Hepatocyte (in vitro differentiated cells): ENCODE measurements around the gene PTPRN2. TPM values are rescaled to one million over a fixed set of nuclear protein-coding genes. Genes with fewer than 3 reads are reported as not detected.
A peak's percentile ranks its signal among the peaks of the same experiment; 100 is the strongest.

Experiments used
- DNase-seq: peaks from one replicate; pipeline ENCODE4 v3.0.0-alpha.2; 2016; ENCODE audit warnings: low spot score
- H2AFZ ChIP-seq: fragments of 200-600 bp; sonication (generic); 2 replicates; pipeline ENCODE4 v1.6.0; 2016; ENCODE audit warnings: antibody characterized with exemption, mild to moderate bottlenecking
- H3K27ac ChIP-seq: fragments of 200-600 bp; sonication (generic); 2 replicates; pipeline ENCODE4 v1.5.1; 2016; ENCODE audit warnings: mild to moderate bottlenecking
- H3K27me3 ChIP-seq: fragments of 200-600 bp; sonication (generic); 2 replicates; pipeline ENCODE4 v1.6.1; 2016
- H3K36me3 ChIP-seq: fragments of 200-600 bp; sonication (generic); replicated peaks from 2 replicates; pipeline ENCODE4 v1.5.1; 2016; ENCODE audit warnings: low read depth; ENCODE audit not compliant: insufficient read depth
- H3K4me1 ChIP-seq: fragments of 200-600 bp; sonication (generic); 2 replicates; pipeline ENCODE4 v1.5.1; 2016; ENCODE audit warnings: mild to moderate bottlenecking, moderate library complexity; ENCODE audit not compliant: insufficient read depth
- H3K4me2 ChIP-seq: fragments of 200-600 bp; sonication (generic); 2 replicates; pipeline ENCODE4 v1.6.0; 2016
- H3K4me3 ChIP-seq: fragments of 200-600 bp; sonication (generic); 2 replicates; pipeline ENCODE4 v1.5.1; 2016; ENCODE audit warnings: mild to moderate bottlenecking
- H3K79me2 ChIP-seq: fragments of 200-600 bp; sonication (generic); 2 replicates; pipeline ENCODE4 v1.6.0; 2017; ENCODE audit warnings: mild to moderate bottlenecking
- H3K9me2 ChIP-seq: fragments of 200-600 bp; sonication (generic); replicated peaks from 2 replicates; pipeline ENCODE4 v1.6.0; 2017; ENCODE audit warnings: mild to moderate bottlenecking; ENCODE audit not compliant: insufficient read depth
- H3K9me3 ChIP-seq: fragments of 200-600 bp; sonication (generic); 2 replicates; pipeline ENCODE4 v1.5.1; 2016; ENCODE audit warnings: low read depth, mild to moderate bottlenecking
- H4K20me1 ChIP-seq: fragments of 200-600 bp; sonication (generic); 2 replicates; pipeline ENCODE4 v1.6.0; 2016; ENCODE audit warnings: mild to moderate bottlenecking; ENCODE audit not compliant: insufficient read depth, poor library complexity, severe bottlenecking
- EZH2 ChIP-seq: fragments of 200-600 bp; sonication (generic); IDR thresholded peaks from 2 replicates; pipeline ENCODE4 v1.6.1; 2016; ENCODE audit warnings: antibody characterized with exemption, mild to moderate bottlenecking, borderline replicate concordance
- EZH2phosphoT487 ChIP-seq: fragments of 200-600 bp; sonication (generic); IDR thresholded peaks from one replicate; pipeline ENCODE4 v1.6.1; 2018; ENCODE audit warnings: antibody characterized with exemption, mild to moderate bottlenecking, low read depth, moderate library complexity; ENCODE audit not compliant: unreplicated experiment, severe bottlenecking
- WGBS: methylation state at CpG from one replicate; pipeline ENCODE4 v1.1.6; 2016; ENCODE audit warnings: low lambda C conversion rate; ENCODE audit errors: missing lambda C conversion rate; 5-methylcytosine and 5-hydroxymethylcytosine counted together
- polyA plus RNA-seq: library from polyadenylated mRNA; unstranded; fragments of >200 nt; fragmentation: Nextera tagmentation; extraction: Ambion mirVana; gene quantifications from 2 replicates; pipeline ENCODE4 v1.2.1, GENCODE V29; 2016
- total RNA-seq: library from RNA; depleted of rRNA; stranded (reverse); fragments of >200 nt; gene quantifications from 2 replicates; pipeline ENCODE4 v1.2.3, GENCODE V29; 2014
- TF ChIP-seq, protein P1 (sequence below): fragments of 200-600 bp; sonication (generic); IDR thresholded peaks from 2 replicates; pipeline ENCODE4 v1.5.1; 2016; ENCODE audit warnings: antibody characterized with exemption, mild to moderate bottlenecking; ENCODE audit not compliant: poor library complexity

The PTPRN2 gene
- total and polyA plus RNA-seq, 2 experiments from 2014 or later: 2.1 to 3.3 TPM

DNA sequence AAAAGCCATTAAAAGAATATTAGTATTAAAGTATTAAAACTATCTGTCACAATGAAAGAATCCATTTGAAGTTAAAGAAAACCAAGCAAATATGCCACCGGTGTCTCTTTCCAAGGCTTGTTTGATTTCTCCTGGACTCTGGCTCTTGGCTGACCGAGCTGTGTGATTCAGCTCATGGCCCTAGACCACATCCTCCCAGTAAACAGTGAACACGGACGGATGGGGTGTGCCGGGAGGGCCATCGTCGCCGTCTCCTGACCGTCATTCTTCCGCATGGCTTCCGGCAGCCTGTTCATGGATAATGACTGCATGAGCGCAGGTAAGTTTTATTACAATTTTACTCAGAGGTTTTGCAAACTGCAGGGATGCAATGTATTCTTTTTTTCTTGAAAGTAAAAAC, 1032.3 kb downstream of the PTPRN2 start:
- Histone ChIP-seq H3K4me3 (no peak overlapping the region), H3K4me1 (no peaks in the 10 kb centered on the region), H3K9me2 (no peaks in the 10 kb centered on the region), H3K36me3 (no peaks in the 10 kb centered on the region), H2AFZ (no peak overlapping the region), H3K9me3 (no peaks in the 10 kb centered on the region), H3K27me3 (no peaks in the 10 kb centered on the region), H3K27ac (no peak overlapping the region), H3K4me2 (no peak overlapping the region), H4K20me1 (no peaks in the 10 kb centered on the region), H3K79me2 (no peaks in the 10 kb centered on the region)
- TF ChIP-seq, protein P1, sequence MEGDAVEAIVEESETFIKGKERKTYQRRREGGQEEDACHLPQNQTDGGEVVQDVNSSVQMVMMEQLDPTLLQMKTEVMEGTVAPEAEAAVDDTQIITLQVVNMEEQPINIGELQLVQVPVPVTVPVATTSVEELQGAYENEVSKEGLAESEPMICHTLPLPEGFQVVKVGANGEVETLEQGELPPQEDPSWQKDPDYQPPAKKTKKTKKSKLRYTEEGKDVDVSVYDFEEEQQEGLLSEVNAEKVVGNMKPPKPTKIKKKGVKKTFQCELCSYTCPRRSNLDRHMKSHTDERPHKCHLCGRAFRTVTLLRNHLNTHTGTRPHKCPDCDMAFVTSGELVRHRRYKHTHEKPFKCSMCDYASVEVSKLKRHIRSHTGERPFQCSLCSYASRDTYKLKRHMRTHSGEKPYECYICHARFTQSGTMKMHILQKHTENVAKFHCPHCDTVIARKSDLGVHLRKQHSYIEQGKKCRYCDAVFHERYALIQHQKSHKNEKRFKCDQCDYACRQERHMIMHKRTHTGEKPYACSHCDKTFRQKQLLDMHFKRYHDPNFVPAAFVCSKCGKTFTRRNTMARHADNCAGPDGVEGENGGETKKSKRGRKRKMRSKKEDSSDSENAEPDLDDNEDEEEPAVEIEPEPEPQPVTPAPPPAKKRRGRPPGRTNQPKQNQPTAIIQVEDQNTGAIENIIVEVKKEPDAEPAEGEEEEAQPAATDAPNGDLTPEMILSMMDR: no peak
- TF ChIP-seq EZH2 (no peak), EZH2phosphoT487 (no peak)
- peak; percentile 28 for DNase-seq
- 80% methylated on average over 12 of the region's 12 CpGs for WGBS

DNA sequence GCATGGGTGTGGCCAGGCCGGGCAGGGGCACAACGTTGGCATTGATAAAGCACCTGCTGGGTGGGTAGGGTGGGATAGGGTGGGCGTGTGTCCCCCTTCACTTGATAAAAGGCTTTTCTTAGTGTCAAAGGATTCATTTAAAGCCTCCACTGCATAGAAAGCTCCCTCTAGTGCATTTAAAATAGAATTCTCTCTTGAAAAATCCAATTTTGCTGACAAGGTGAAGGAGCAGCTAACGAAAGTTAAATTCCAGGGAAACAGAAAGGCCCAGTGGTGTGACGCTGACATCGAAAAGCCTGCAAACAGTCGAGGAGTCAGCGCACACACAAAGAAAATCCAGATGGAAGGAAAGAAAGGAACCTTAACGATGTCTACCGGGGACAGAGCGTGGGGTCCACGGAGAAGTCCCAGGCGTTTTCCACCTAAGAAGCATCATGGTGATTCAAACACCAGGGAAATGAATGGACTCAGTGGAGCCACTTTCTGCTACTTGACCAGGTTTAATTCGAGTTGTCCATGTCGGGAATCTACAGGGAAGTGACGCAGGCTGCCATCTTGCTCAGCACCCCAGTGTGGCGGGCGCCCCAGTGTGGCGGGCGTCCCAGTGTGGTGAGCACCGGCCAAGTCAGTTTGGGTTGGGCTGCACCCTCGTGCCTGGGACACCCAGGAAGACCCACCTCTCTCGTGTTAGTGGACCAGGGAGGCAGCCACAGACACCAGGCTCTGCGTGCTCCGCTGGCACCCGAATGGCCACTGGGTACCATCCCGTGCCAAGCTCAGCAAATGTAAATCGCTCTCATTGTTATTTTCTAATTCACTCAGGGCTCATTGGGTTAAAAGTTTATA, 1033.0 kb downstream of the PTPRN2 start:
- Histone ChIP-seq H3K4me2 (no peak overlapping the region), H4K20me1 (no peaks in the 10 kb centered on the region), H3K4me3 (no peak overlapping the region), H3K9me2 (no peaks in the 10 kb centered on the region), H2AFZ (no peak overlapping the region), H3K79me2 (no peaks in the 10 kb centered on the region), H3K27ac (no peak overlapping the region), H3K9me3 (no peaks in the 10 kb centered on the region), H3K4me1 (no peaks in the 10 kb centered on the region), H3K27me3 (no peaks in the 10 kb centered on the region), H3K36me3 (no peaks in the 10 kb centered on the region)
- no peak for DNase-seq
- WGBS: 93% methylated on average over 28 of the region's 28 CpGs
- TF ChIP-seq, protein P1: no peak
- TF ChIP-seq EZH2: no peak
- TF ChIP-seq EZH2phosphoT487: no peak

DNA sequence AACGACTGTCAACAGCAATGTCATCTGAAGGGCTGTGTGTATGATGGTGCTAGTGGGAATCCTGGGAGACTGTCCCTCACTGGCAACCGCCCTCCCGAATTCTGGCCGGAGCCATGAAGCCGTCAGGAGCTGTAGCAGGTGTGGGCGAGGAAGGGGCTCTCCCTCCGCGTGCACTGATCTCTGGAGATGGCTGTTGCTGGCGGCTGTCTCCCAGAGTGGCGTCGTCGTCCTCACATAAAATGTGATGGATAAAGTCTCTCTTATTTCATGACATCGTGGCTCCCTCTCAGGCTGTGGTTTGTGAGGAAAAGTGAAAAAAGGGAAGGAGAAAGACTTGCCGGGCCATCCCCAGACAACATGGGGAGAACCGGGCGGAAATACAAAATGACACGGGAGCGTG, 1034.4 kb downstream of the PTPRN2 start:
- Histone ChIP-seq H4K20me1 (no peaks in the 10 kb centered on the region), H2AFZ (no peak overlapping the region), H3K4me3 (no peak overlapping the region), H3K4me2 (no peak overlapping the region), H3K36me3 (no peaks in the 10 kb centered on the region), H3K9me3 (no peaks in the 10 kb centered on the region), H3K4me1 (no peaks in the 10 kb centered on the region), H3K9me2 (no peaks in the 10 kb centered on the region), H3K79me2 (no peaks in the 10 kb centered on the region), H3K27ac (no peak overlapping the region), H3K27me3 (no peaks in the 10 kb centered on the region)
- 82% methylated on average over 18 of the region's 18 CpGs for WGBS
- TF ChIP-seq EZH2phosphoT487: no peak
- TF ChIP-seq, protein P1: no peak
- TF ChIP-seq EZH2: no peak
- no peak for DNase-seq
